Mesenchymal stem cell (in vitro differentiated cells and primary cell): ENCODE data around the gene MAGEA11.
"Not testable (repeated sequence)": the region's sequence is repeated elsewhere in the genome, so short reads cannot be mapped to it uniquely, and the experiment has no call there.

Experiments
- DNase-seq: peaks from one replicate; pipeline ENCODE4 v3.0.0-alpha.2; 2013
- H2AFZ ChIP-seq: one replicate; pipeline ENCODE4 v1.6.1; 2013; ENCODE audit warnings: low read depth, mild to moderate bottlenecking, control low read depth, inconsistent platforms, low read length, moderate library complexity
- H2AK5ac ChIP-seq: 2 replicates; pipeline ENCODE4 v1.6.1; 2013; ENCODE audit warnings: low read length, moderate library complexity, mild to moderate bottlenecking, inconsistent platforms; ENCODE audit not compliant: severe bottlenecking
- H2BK120ac ChIP-seq: one replicate; pipeline ENCODE4 v1.6.1; 2013; ENCODE audit warnings: low read depth, mild to moderate bottlenecking, inconsistent platforms, low read length, moderate library complexity
- H2BK12ac ChIP-seq, 2 experiments: one replicate each; pipeline ENCODE4 v1.6.1; 2013; ENCODE audit warnings: inconsistent platforms in 2 of 2, low read length in 2 of 2, mild to moderate bottlenecking in 2 of 2, moderate library complexity in 2 of 2, control low read depth in 1 of 2
- H2BK15ac ChIP-seq: one replicate; pipeline ENCODE4 v1.6.1; 2013; ENCODE audit warnings: mild to moderate bottlenecking, low read depth, inconsistent platforms; ENCODE audit not compliant: poor library complexity, severe bottlenecking
- H2BK5ac ChIP-seq: 2 replicates; pipeline ENCODE4 v1.6.1; 2013; ENCODE audit warnings: low read depth, mild to moderate bottlenecking, low read length, control low read depth, inconsistent platforms; ENCODE audit not compliant: poor library complexity, severe bottlenecking
- H3K14ac ChIP-seq, 2 experiments: one replicate each; pipeline ENCODE4 v1.6.1; 2013; ENCODE audit warnings: inconsistent platforms in 2 of 2, low read length in 2 of 2, control low read depth in 1 of 2, mild to moderate bottlenecking in 1 of 2, moderate library complexity in 1 of 2
- H3K18ac ChIP-seq, 2 experiments: one replicate each; pipeline ENCODE4 v1.6.1; 2013; ENCODE audit warnings: inconsistent platforms in 2 of 2, low read length in 2 of 2, control low read depth in 1 of 2, low read depth in 1 of 2, mild to moderate bottlenecking in 1 of 2
- H3K23ac ChIP-seq, 2 experiments: one replicate each; pipeline ENCODE4 v1.6.1; 2013; ENCODE audit warnings: inconsistent platforms in 2 of 2, low read length in 2 of 2, mild to moderate bottlenecking in 2 of 2, moderate library complexity in 2 of 2, control low read depth in 1 of 2
- H3K27ac ChIP-seq: 2 replicates; pipeline ENCODE4 v1.5.1; 2013; ENCODE audit warnings: mild to moderate bottlenecking, moderate library complexity, low read length, control low read depth, inconsistent platforms; ENCODE audit not compliant: poor library complexity, severe bottlenecking
- H3K27me3 ChIP-seq, 2 experiments: 2 replicates each; pipeline versions ENCODE4 v1.6.1 to v1.7.0; 2013; ENCODE audit warnings: low read length in 2 of 2, mild to moderate bottlenecking in 2 of 2, moderate library complexity in 2 of 2, control low read depth in 1 of 2, inconsistent platforms in 1 of 2; ENCODE audit not compliant: control insufficient read depth in 1 of 2, insufficient read depth in 1 of 2
- H3K36me3 ChIP-seq, 2 experiments: 2 replicates each; pipeline versions ENCODE4 v1.6.1 to v1.7.0; 2013; ENCODE audit warnings: low read length in 2 of 2, control low read depth in 1 of 2, inconsistent platforms in 1 of 2, low read depth in 1 of 2, mild to moderate bottlenecking in 1 of 2; ENCODE audit not compliant: insufficient read depth in 2 of 2, control insufficient read depth in 1 of 2
- H3K4ac ChIP-seq, 2 experiments: one replicate each; pipeline ENCODE4 v1.6.1; 2013; ENCODE audit warnings: inconsistent platforms in 2 of 2, low read length in 2 of 2, mild to moderate bottlenecking in 2 of 2, moderate library complexity in 2 of 2, control low read depth in 1 of 2, low read depth in 1 of 2
- H3K4me1 ChIP-seq: 2 replicates; pipeline ENCODE4 v1.6.1; 2013; ENCODE audit warnings: low read depth, low read length, control low read depth; ENCODE audit not compliant: control insufficient read depth, insufficient read depth
- H3K4me2 ChIP-seq: 2 replicates; pipeline ENCODE4 v1.6.1; 2013; ENCODE audit warnings: low read length, mild to moderate bottlenecking, inconsistent platforms; ENCODE audit not compliant: poor library complexity, severe bottlenecking
- H3K4me3 ChIP-seq, 2 experiments: 2 replicates each; pipeline versions ENCODE4 v1.5.1 to v1.7.0; 2013; ENCODE audit warnings: low read length in 2 of 2, mild to moderate bottlenecking in 2 of 2, control low read depth in 1 of 2, low read depth in 1 of 2; ENCODE audit not compliant: insufficient read depth in 1 of 2
- H3K79me1 ChIP-seq: replicated peaks from 2 replicates; pipeline ENCODE4 v1.6.1; 2013; ENCODE audit warnings: mild to moderate bottlenecking, control low read depth, low read length, inconsistent platforms; ENCODE audit not compliant: poor library complexity, severe bottlenecking
- H3K9ac ChIP-seq: 2 replicates; pipeline ENCODE4 v1.7.0; 2013; ENCODE audit warnings: mild to moderate bottlenecking, low read length, moderate library complexity
- H3K9me3 ChIP-seq: 2 replicates; pipeline ENCODE4 v1.7.0; 2013; ENCODE audit warnings: mild to moderate bottlenecking, low read length; ENCODE audit not compliant: control insufficient read depth
- H4K8ac ChIP-seq: one replicate; pipeline ENCODE4 v1.6.1; 2013; ENCODE audit warnings: inconsistent platforms, mild to moderate bottlenecking, low read length, moderate library complexity
- H4K91ac ChIP-seq: one replicate; pipeline ENCODE4 v1.6.1; 2013; ENCODE audit warnings: mild to moderate bottlenecking, low read length, inconsistent platforms
- WGBS: methylation state at CpG from one replicate; pipeline ENCODE4 v1.1.7; 2013; ENCODE audit warnings: mixed read lengths; 5-methylcytosine and 5-hydroxymethylcytosine counted together

The MAGEA11 gene

DNA sequence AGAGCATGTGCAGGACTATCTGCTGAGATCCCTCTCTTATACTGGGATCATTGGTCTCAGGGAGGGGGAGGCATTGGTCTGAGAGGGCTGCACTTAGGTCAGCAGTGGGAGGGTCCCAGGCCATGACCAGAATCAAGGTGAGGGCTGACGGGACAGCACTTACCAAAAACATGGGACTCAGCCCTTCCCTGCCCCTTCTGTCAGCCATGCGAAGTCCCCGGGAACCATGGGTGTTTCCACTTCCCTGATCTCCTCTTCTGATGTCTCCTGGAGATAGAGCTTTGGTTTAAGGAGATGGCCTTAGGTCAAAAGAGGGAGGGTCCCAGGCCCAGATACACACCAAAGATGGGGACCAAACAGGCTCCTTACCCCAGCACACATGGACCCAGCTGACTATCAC is 49.1 kb downstream of the MAGEA11 start:
- no CpG with 5 or more reads among the region's 3 CpGs for WGBS

DNA sequence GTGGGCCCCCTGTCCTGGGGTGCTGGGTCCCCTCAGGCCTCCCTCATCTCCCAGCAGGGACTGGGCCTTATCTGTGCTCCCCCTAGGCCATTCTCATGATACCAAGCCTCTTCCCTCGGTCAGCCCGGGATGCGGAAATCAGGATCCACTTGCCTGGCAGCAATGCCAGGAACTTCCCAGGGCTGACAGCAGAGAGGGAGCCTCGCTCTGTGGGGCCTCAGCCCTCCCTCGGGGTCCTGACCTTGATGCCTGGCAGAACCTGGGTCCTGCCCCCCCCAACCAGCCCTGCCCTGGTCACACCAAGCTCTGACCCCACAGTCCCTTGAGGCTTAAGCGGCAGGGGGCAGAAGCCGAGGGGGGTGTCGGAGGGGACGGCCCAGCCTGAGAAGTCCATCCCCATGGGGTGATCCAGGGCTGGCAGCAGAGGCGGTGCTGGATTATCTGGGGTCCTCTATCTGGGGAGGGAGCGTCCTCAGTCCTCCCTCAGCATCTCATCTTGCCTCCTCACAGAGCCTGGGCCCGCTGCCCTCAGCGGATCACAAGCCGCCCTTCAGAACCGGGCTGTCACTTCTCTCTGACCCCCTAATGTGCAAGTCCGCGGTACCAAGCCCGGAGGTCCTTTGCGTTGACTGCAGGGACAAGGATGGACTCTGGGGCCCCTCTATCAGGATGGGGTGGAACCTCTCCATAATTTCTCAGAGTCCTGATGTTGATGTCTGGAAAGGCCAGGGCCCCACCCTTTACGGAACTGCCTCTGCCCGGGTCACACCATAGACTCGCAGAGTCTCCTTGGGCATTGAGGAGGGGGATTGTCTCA is 50.2 kb downstream of the MAGEA11 start:
- not testable (repeated sequence) for H3K14ac ChIP-seq, H2BK5ac ChIP-seq, H4K8ac ChIP-seq, DNase-seq, H3K27ac ChIP-seq, H3K4ac ChIP-seq, H3K9me3 ChIP-seq, H3K9ac ChIP-seq, H2AK5ac ChIP-seq, H2AFZ ChIP-seq, H3K36me3 ChIP-seq, H2BK120ac ChIP-seq, H4K91ac ChIP-seq, H3K4me1 ChIP-seq, H3K18ac ChIP-seq, H3K79me1 ChIP-seq, H2BK12ac ChIP-seq, H3K4me3 ChIP-seq, H3K27me3 ChIP-seq, H3K4me2 ChIP-seq, H3K23ac ChIP-seq, H2BK15ac ChIP-seq
- 88% methylated on average over 10 of the region's 22 CpGs for WGBS

More for the DNA sequence above, 49.1 kb downstream of the MAGEA11 start:
- H3K27me3 ChIP-seq: no peaks in the 10 kb centered on the region
- H3K27ac ChIP-seq: no peak overlapping the region
- H3K36me3 ChIP-seq: no peaks in the 10 kb centered on the region
- DNase-seq: no peak
- no peak overlapping the region for H3K4me3 ChIP-seq
- H2BK120ac ChIP-seq: no peak overlapping the region
- no peak overlapping the region for H2BK12ac ChIP-seq
- no peak overlapping the region for H2BK15ac ChIP-seq
- no peak overlapping the region for H2AFZ ChIP-seq
- H3K4me1 ChIP-seq: no peaks in the 10 kb centered on the region
- H4K8ac ChIP-seq: no peak overlapping the region
- no peak overlapping the region for H3K4me2 ChIP-seq
- H3K79me1 ChIP-seq: no peaks in the 10 kb centered on the region
- H3K9me3 ChIP-seq: no peaks in the 10 kb centered on the region
- H3K23ac ChIP-seq: no peak overlapping the region
- H2BK5ac ChIP-seq: no peak overlapping the region
- no peak overlapping the region for H3K4ac ChIP-seq
- H3K14ac ChIP-seq: no peak overlapping the region
- H2AK5ac ChIP-seq: no peak overlapping the region
- no peak overlapping the region for H3K18ac ChIP-seq
- H4K91ac ChIP-seq: no peak overlapping the region
- no peak overlapping the region for H3K9ac ChIP-seq

DNA sequence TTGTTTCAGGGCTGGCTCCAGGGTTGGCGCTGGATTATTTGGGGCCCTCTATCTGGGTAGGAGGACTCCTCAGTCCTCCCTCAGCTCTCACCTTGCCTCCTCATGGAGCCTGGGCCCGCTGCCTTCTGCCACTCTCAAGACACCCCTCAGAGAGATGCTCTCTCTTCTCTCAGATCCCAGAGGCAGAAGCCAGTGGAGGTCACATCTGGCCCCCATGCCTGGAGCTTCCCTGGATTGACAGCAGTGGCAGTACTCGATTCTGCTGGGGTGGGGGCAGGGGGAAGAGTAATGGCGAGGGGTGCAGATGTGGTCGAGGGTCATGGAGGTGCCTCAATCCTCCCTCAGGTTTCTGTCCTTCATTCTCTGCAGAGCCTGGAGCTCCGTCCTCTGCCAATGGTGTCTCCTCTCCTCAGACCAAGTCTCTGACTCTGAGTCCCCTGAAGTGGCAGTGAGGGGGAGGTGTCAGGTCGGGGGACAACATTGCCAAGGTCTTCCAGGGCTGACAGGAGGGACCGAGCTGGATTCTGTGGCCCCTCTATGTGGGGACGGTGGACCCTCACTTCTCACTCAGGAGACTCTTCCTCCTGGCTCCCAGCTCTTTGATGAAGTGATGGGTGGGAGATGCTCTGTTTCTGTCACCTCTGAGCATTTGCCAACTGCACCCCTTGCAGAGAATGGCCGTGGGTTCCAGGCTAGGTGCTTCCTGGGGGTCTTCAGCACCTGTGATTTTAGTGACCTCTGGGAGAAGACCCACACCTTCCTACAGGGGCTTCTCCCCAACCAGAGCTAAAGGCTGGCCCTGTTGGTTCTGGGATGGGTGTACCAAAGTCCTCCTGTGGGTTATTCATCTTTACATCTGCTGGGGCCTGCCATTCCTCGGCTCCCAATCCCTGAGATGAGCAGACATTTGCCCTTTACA is 51.1 kb downstream of the MAGEA11 start:
- H3K27me3 ChIP-seq: no peaks in the 10 kb centered on the region
- no peak overlapping the region for H3K18ac ChIP-seq
- no peak overlapping the region for H2AFZ ChIP-seq
- no peak overlapping the region for H2BK5ac ChIP-seq
- no peaks in the 10 kb centered on the region for H3K4me1 ChIP-seq
- no peak overlapping the region for H2BK120ac ChIP-seq
- no peaks in the 10 kb centered on the region for H3K36me3 ChIP-seq
- no peak overlapping the region for H3K23ac ChIP-seq
- no peak overlapping the region for H2AK5ac ChIP-seq
- H4K8ac ChIP-seq: no peak overlapping the region
- no peak overlapping the region for H3K27ac ChIP-seq
- no peak overlapping the region for H2BK15ac ChIP-seq
- H4K91ac ChIP-seq: no peak overlapping the region
- H3K4me2 ChIP-seq: no peak overlapping the region
- H3K4me3 ChIP-seq: no peak overlapping the region
- no peak overlapping the region for H2BK12ac ChIP-seq
- H3K14ac ChIP-seq: no peak overlapping the region
- no peak overlapping the region for H3K9ac ChIP-seq
- H3K4ac ChIP-seq: no peak overlapping the region
- H3K79me1 ChIP-seq: no peaks in the 10 kb centered on the region
- no peak for DNase-seq
- WGBS: 69% methylated on average over 6 of the region's 11 CpGs
- no peaks in the 10 kb centered on the region for H3K9me3 ChIP-seq
